ENCODE data around the gene CLN3. TPM values are rescaled to one million over a fixed set of nuclear protein-coding genes. Genes with fewer than 3 reads are reported as not detected.
"Not testable (repeated sequence)": the region's sequence is repeated elsewhere in the genome, so short reads cannot be mapped to it uniquely, and the experiment has no call there.

CLN3 gene
- total RNA-seq, 1 experiment from 2014 or later = 10.2 TPM

- Histone ChIP-seq H3K9me3 (replicated peaks) (no peaks in the 10 kb centered on the region), H3K4me1 (no peaks in the 10 kb centered on the region), H3K27me3 (peaks cover 2% of the 10 kb centered on the region; the same call in 1 of the 2 replicates), H3K27ac (peak overlapping the region; percentile 95), H3K4me3 (peak overlapping the region; percentile 97), H3K36me3 (no peaks in the 10 kb centered on the region)
- DNase-seq = peak; percentile 19 to 45
These were observed 474 bp downstream of the CLN3 start for GRCh38 chr16:28491230-28491969.

GRCh38 chr16:28486266-28486665 is 5.6 kb downstream of the CLN3 start:
- Histone ChIP-seq H3K36me3 (no peaks in the 10 kb centered on the region), H3K9me3 (replicated peaks) (no peaks in the 10 kb centered on the region), H3K4me3 (no peak overlapping the region), H3K27me3 (no peaks in the 10 kb centered on the region), H3K27ac (no peak overlapping the region), H3K4me1 (no peaks in the 10 kb centered on the region)
- DNase-seq = no peak

GRCh38 chr16:28483361-28483760 is 8.5 kb downstream of the CLN3 start:
- H3K36me3 ChIP-seq; H3K4me3 ChIP-seq; H3K9me3 ChIP-seq (replicated peaks); H3K27ac ChIP-seq; H3K4me1 ChIP-seq; H3K27me3 ChIP-seq; DNase-seq: not testable (repeated sequence)

GRCh38 chr16:28482026-28482425 is 9.8 kb downstream of the CLN3 start:
- Histone ChIP-seq H3K4me3 (no peak overlapping the region), H3K27me3 (no peaks in the 10 kb centered on the region), H3K27ac (no peak overlapping the region), H3K36me3 (no peaks in the 10 kb centered on the region), H3K9me3 (replicated peaks) (no peaks in the 10 kb centered on the region), H3K4me1 (no peaks in the 10 kb centered on the region)
- no peak for DNase-seq

GRCh38 chr16:28478506-28479180 is 13.2 kb downstream of the CLN3 start:
- no peaks in the 10 kb centered on the region for H3K9me3 ChIP-seq (replicated peaks)
- no peak overlapping the region for H3K4me3 ChIP-seq
- no peaks in the 10 kb centered on the region for H3K4me1 ChIP-seq
- DNase-seq = no peak
- H3K27me3 ChIP-seq = no peaks in the 10 kb centered on the region
- H3K27ac ChIP-seq = no peak overlapping the region
- H3K36me3 ChIP-seq = no peaks in the 10 kb centered on the region

GRCh38 chr16:28477311-28477920 is 14.5 kb downstream of the CLN3 start:
- H3K4me3 ChIP-seq = no peak overlapping the region
- H3K27ac ChIP-seq = no peak overlapping the region
- DNase-seq = no peak
- H3K36me3 ChIP-seq = no peaks in the 10 kb centered on the region
- H3K9me3 ChIP-seq (replicated peaks) = no peaks in the 10 kb centered on the region
- H3K4me1 ChIP-seq = no peaks in the 10 kb centered on the region
- H3K27me3 ChIP-seq = no peaks in the 10 kb centered on the region

- no peaks in the 10 kb centered on the region for H3K4me1 ChIP-seq
- H3K36me3 ChIP-seq = no peaks in the 10 kb centered on the region
- no peaks in the 10 kb centered on the region for H3K27me3 ChIP-seq
- H3K4me3 ChIP-seq = no peak overlapping the region
- DNase-seq = no peak
- no peaks in the 10 kb centered on the region for H3K9me3 ChIP-seq (replicated peaks)
- H3K27ac ChIP-seq = no peak overlapping the region
These were observed 16.7 kb downstream of the CLN3 start for GRCh38 chr16:28475221-28475620.

- no peak for DNase-seq
These were observed 18.1 kb downstream of the CLN3 start for GRCh38 chr16:28473714-28474265.

GRCh38 chr16:28447081-28447480 is 44.8 kb downstream of the CLN3 start:
- not testable (repeated sequence) for H3K27ac ChIP-seq; H3K4me3 ChIP-seq; H3K9me3 ChIP-seq (replicated peaks); H3K4me1 ChIP-seq; DNase-seq; H3K27me3 ChIP-seq; H3K36me3 ChIP-seq

More at GRCh38 chr16:28473714-28474265, 18.1 kb downstream of the CLN3 start:
- H3K36me3 ChIP-seq = no peaks in the 10 kb centered on the region
- no peak overlapping the region for H3K27ac ChIP-seq
- H3K9me3 ChIP-seq (replicated peaks) = no peaks in the 10 kb centered on the region
- H3K4me3 ChIP-seq = no peak overlapping the region
- no peaks in the 10 kb centered on the region for H3K27me3 ChIP-seq
- H3K4me1 ChIP-seq = no peaks in the 10 kb centered on the region

GRCh38 chr16:28446388-28446787 is 45.5 kb downstream of the CLN3 start:
- H3K4me1 ChIP-seq; DNase-seq; H3K4me3 ChIP-seq; H3K9me3 ChIP-seq (replicated peaks); H3K36me3 ChIP-seq; H3K27me3 ChIP-seq; H3K27ac ChIP-seq: not testable (repeated sequence)

GRCh38 chr16:28443943-28444342 is 47.9 kb downstream of the CLN3 start:
- not testable (repeated sequence) for H3K36me3 ChIP-seq; H3K4me3 ChIP-seq; H3K27me3 ChIP-seq; H3K4me1 ChIP-seq; H3K27ac ChIP-seq; DNase-seq; H3K9me3 ChIP-seq (replicated peaks)

- H3K27ac ChIP-seq = not testable (repeated sequence)
These were observed 53.0 kb downstream of the CLN3 start for GRCh38 chr16:28438899-28439298.

GRCh38 chr16:28435340-28435739 is 56.5 kb downstream of the CLN3 start:
- not testable (repeated sequence) for H3K4me1 ChIP-seq; H3K4me3 ChIP-seq; DNase-seq; H3K27ac ChIP-seq; H3K27me3 ChIP-seq; H3K9me3 ChIP-seq (replicated peaks); H3K36me3 ChIP-seq

More at GRCh38 chr16:28438899-28439298, 53.0 kb downstream of the CLN3 start:
- not testable (repeated sequence) for H3K4me3 ChIP-seq; H3K9me3 ChIP-seq (replicated peaks); H3K36me3 ChIP-seq; H3K4me1 ChIP-seq; DNase-seq; H3K27me3 ChIP-seq
